Inflammatory macrophage (primary cell): ENCODE data around the gene KIF3A.
"Not testable (repeated sequence)": the region's sequence is repeated elsewhere in the genome, so short reads cannot be mapped to it uniquely, and the experiment has no call there.

ENCODE experiments used
- DNase-seq, 2 donors: peaks; one replicate each; pipeline ENCODE4 v3.0.0-alpha.2; 2020 to 2022

The KIF3A gene

DNA sequence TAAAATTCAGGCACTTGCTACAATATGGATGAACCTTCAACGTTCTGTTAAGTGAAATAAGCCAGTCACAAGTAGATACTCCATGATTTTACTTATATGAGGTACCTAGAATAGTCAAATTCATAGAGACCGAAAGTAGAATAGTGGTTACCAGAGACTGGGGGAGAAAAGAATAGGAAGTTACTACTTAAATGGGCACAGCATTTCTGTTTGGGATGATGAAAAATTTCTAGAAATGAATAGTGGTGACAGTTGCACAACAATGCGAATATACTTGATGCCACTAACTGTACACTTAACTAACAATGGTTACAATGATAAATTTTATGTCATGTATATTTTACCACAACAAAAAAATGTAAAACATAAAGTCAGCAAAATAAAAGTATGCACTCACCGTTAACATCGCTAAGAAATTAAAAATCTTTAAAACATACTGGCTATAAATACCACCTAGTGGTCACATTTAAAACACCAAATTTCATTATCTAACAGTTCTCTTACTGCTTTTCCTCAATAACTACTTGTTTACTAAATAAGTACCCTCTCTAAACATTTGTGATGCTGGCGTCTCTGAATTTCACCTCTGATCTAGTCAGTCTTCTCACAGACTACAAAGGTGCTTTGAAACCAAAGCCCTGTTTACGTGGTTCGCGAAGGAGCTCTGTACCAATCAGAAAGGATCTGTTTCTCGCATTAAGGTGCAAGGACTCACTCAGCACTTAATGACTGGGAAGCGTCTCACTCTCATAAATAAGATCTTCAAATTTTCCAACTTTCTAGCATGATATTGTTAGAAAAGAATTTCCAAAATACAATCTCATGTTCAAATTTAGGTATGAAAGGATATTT lies 22.7 kb downstream of the KIF3A start:
- peak in 1 of 2 donors; percentile 38 for DNase-seq

- no peak for DNase-seq
Measured at GRCh38 chr5:132708645-132709044, 28.7 kb downstream of the KIF3A start.

DNA sequence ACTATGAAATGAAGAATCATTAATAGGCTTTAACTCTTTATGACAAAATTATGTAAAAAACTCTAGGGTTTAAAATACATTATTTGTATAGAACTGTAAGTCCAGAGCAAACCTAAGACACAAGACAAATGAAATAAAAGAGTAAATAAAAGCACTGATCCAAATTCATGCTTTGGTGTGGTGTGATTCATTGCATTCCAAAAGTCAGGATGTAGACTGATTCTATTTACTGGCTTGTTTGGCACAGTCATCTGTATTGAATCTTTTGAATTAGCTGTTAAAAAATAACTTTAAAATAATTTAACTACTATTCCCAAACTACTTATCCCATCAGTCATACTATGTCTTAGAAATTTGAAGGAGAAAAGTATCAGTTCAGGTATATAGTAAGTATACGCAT lies 32.5 kb downstream of the KIF3A start:
- no peak for DNase-seq

DNA sequence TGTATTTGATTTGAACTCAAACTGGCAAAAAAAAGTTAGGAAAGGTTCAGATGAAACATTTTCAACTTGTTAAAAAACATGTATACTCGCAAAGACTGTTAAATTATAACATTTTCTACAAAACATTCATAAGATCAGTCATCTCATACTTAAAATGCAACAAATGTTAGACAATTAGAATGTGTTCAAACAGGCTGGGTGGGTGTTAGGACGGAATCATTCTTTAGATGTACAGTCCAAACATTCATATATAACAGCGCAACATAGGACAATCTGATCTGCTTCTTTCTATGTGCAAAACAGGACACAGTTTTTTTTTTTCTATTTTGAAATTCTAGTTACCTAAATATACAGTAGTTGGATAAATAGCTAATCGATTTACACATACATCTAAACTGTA lies 41.4 kb downstream of the KIF3A start:
- no peak for DNase-seq

- no peak for DNase-seq
Measured at GRCh38 chr5:132692632-132692967, 44.7 kb downstream of the KIF3A start.

DNA sequence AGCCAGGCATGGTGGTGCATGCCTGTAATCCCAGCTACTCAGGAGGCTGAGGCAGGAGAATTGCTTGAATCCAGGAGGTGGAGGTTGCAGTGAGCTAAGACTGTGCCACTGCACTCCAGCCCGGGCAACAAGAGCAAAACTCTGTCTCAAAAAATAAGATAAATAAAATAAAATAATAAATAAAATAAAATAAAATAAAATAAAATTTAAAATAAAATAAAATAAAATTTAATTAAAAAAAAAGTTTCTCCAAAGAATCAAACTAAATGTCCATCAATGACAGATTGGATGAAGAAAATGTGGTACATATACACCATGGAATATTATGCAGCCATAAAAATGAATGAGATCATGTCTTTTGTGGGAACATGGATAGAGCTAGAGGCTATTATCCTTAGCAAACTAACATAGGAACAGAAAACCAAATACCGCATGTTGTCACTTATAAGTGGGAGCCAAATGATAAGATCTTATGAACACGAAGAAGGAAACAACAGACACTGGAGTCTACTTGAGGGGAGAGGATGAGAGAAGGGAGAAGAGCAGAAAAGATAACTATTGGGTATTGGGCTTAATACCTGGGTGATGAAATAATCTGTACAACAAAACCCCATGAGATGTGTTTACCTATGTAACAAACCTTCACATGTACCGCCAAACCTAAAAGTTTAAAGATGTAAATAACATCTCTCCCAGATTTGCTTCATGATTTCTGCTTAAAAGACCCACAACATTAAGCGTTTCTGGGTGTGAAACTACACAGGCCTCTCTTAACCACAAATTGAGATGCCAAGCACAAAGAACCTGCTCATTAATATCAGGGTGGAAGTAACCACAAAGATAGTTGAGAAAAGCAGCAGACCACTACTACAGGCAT lies 45.4 kb downstream of the KIF3A start:
- DNase-seq = not testable (repeated sequence)

- DNase-seq = no peak
Measured at GRCh38 chr5:132690156-132690555, 47.2 kb downstream of the KIF3A start.

DNA sequence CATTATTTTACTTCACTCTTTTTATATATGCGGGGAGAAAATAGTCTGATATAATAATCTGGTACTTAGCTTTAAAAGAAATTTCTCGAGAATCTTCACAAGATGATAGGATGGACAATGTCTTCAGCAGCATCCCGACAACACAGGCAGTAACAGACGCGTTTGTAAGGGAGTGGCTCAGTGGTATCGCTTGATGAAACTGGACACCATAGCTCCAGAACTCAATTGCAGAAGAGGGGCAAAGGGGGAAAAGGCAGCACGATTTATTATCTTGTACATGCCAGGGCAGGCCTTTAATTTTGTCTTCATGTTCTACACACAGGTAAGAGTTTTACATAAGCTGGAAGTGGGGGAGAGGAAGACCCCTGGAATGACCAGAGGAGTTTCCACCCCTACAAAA lies 47.8 kb downstream of the KIF3A start:
- no peak for DNase-seq

GRCh38 chr5:132688536-132689339 lies 48.6 kb downstream of the KIF3A start:
- no peak for DNase-seq

DNA sequence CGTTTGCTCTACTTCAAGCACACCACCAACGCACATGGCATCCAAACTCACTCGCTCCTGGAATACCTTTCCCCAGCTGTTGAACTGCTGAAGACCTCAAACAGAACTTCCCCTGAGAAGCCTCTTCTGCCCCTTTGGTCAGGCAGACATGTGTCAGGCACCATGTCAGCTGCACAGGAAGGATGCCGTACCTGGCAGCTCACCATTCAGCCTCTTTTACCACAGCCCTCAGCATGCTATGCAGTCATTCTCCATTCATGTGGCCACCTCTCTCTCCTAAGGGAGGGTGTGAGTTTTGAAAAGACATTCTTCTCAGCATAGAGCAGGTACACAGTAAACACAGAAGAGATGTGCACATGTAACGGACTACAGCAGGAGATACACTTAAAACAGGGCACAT lies 49.4 kb downstream of the KIF3A start:
- no peak for DNase-seq

- DNase-seq = no peak
Measured at GRCh38 chr5:132686193-132686592, 51.2 kb downstream of the KIF3A start.

- DNase-seq = no peak
Measured at GRCh38 chr5:132684922-132685720, 52.2 kb downstream of the KIF3A start.

DNA sequence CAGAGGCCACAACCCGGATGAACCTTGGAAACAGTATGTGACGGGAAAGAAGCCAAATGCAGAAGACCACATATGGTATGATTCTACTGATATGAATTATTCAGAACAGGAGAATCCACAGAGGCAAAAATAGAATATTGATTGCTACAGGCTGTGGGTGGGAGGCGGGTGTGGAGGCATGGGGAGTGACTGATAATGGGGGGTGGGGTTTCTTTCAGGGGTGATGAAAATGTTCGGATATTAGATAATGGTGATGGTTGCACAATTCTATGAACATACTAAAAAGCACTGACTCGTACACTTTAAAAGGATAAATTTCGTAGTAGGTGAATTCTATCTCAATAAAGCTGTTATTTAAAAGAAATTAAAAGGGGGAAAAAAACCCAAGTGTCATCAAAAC lies 52.9 kb downstream of the KIF3A start:
- DNase-seq = no peak

DNA sequence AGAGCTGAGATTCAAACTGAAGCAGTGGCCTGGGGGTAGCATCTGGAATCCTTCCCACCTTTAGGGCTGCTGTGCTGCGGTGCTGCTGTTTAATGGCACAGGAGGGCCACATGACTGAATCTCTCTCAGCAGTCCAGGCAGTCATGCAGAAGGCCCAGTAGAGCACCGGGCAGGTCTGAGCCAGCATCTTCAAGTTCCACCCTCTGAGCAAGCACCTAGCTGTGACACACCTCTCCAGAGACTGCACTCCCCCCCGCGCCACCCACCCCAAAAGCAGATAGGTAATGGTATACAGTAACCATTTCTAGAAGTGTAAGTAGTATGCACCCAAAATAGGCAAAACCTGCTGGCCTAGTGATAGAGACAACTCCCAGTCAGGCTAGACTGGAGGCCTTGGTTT lies 55.4 kb downstream of the KIF3A start:
- DNase-seq = no peak

DNA sequence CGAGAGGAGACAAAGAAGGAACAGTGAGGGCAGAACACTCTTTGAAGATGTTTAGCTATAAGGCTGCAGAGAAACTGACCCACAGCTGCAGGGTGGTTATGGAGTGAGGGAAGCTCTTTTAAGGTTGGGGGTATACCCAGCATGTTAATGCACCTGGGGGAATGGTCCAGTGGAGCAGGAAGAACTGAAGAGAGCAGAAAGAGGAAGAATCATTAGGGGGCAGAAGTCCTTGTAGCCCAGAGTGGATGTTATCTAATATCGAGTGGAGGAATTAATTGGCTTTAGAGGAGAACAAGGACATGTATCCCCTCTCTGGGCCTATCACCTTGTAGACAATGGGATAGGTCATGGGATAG lies 55.9 kb downstream of the KIF3A start:
- no peak for DNase-seq

DNA sequence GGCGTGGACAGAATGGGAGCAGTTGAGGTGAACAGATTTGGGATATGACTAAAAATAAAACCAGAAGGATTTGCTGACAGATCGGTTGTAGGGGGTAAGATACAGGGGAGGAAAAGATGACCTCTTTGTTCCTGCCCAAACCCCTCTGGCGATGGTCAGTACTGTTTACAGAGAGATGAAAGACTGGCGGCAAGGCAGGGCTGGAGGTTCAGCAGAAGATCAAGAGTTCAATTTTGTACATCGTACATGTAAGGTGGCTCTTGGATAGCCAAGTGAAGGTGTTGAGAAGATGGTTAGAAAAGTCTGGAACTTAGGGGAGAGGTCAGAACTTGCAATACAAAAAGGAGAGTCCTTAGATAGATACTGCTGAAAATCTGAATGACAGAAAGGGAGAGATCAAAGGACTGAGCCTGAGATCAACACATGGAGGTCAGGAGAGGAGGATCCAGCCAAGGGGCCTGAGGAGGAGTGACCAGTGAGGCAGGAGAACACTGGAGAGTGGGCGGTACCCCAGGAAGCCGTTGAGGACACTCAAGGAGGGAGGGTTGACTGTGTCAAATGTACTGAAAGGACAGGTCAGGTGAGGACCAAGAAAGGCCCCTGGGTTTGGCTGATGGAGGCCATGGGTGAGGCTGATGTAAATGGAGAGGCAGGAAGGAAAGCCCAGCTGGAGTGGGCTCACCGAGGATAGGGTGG lies 56.4 kb downstream of the KIF3A start:
- no peak for DNase-seq

GRCh38 chr5:132679717-132680380 lies 57.5 kb downstream of the KIF3A start:
- no peak for DNase-seq

DNA sequence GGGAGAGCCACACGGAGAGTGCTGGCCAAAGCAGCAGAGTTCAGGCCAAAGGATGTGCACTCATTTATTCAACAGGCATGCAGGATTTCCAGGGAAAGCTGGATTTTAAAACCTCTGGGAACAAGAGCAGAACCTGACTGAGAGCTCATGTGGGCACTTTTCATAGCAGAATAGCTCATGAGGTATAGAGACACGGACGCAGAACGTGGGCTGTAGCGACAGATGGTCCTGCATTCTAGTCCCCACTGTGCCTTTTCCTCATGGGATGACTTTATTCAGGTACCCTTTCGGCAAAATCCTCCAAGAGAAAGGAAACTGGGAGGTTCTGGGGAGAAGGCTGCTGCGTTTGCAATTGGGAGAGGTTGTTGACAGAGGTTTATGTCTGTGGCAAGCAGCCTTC lies 58.2 kb downstream of the KIF3A start:
- DNase-seq = no peak

DNA sequence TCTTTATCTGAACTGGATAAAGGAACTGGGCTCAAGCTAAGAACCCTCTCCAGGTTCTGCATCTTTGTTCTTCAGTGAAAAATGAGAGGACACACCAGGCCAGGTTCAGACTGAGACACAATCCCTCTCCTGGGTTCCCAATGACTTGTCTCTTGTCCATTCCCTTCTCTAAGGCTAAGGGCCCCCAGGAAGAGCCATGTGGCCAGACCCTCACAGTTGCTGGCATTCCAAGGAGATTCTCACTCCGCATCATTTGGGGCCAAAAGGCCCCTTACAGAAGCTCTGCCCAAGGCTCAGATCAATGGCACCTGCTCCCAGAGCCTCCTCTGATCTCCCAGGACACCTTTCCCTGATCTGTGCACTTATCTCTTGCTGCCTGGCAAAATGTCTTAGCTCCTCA lies 58.6 kb downstream of the KIF3A start:
- DNase-seq = no peak

DNA sequence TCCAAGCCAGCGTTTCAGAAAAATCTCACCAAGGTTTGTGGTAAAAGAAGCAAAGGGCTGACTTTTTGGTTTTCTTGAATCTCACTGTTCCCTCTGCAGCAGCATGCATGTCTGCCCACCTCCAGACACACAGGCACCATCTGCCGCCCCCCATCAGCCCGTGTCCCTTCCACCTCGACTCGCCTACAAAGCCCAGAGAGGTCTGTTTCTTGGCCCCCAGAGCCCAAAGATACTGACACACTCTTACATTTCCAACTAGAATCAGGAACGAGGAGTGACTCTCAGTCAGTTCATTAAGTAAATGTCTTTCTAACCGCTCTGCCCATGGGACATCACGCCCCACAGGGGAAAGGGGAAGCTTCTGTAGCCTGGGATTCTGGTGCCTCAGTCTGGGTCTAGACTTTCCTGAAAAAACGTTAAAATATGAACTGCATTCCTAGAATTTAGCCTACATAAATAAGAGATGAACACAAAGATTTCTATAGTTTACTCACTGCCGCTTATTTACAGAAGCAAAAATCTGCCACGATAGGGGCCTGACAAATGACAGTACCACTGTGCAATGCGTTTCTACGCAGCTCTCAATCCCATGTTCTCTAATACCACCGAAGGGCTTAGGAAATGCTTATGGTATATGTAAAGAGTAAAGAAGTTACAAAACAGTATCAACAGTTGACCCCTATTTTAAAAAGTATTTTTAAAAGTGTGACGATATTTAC lies 59.5 kb downstream of the KIF3A start:
- DNase-seq = no peak
